Right lobe of liver (tissue), 6 donors: ENCODE results near the gene LMF2. TPM values are rescaled to one million over a fixed set of nuclear protein-coding genes. Genes with fewer than 3 reads are reported as not detected.

Experiments
- ATAC-seq, 4 donors: fragments of 200-7000 bp; cut with Tn5 transposase; one replicate each; pipeline ENCODE4 v1.9.1; 2020; ENCODE audit warnings: mild to moderate bottlenecking in 4 of 4, moderate library complexity in 4 of 4
- DNase-seq, 3 donors: peaks; one replicate each; pipeline ENCODE4 v3.0.0-alpha.2; 2020
- H3K27ac ChIP-seq, 3 donors: fragments of 200-600 bp; one replicate each; pipeline ENCODE4 v1.8.0; 2022
- H3K27me3 ChIP-seq, 2 donors: fragments of 200-600 bp; one replicate each; pipeline ENCODE4 v1.8.0; 2022
- H3K36me3 ChIP-seq, 4 donors: fragments of 200-600 bp; sonication (generic) in 1 of 4; one replicate each; pipeline versions ENCODE4 v1.5.1 to v1.8.0; 2017 to 2022; ENCODE audit warnings: control low read depth in 1 of 4
- H3K4me1 ChIP-seq, 4 donors: fragments of 200-600 bp; sonication (generic) in 1 of 4; one replicate each; pipeline versions ENCODE4 v1.5.1 to v1.8.0; 2017 to 2022; ENCODE audit warnings: control low read depth in 1 of 4
- H3K4me3 ChIP-seq, 3 donors: fragments of 200-600 bp; one replicate each; pipeline ENCODE4 v1.8.0; 2022
- H3K9me3 ChIP-seq, 4 donors: fragments of 200-600 bp; sonication (generic) in 1 of 4; one replicate each; pipeline versions ENCODE4 v1.5.1 to v1.8.0; 2017 to 2022; ENCODE audit warnings: control low read depth in 1 of 4
- POLR2A ChIP-seq: fragments of 450-650 bp; IDR thresholded peaks from one replicate; pipeline ENCODE4 v1.6.1; 2017; ENCODE audit warnings: antibody characterized with exemption, mild to moderate bottlenecking
- WGBS: methylation state at CpG from one replicate; pipeline ENCODE4 v1.1.6; 2018; ENCODE audit warnings: low coverage, low lambda C conversion rate; ENCODE audit not compliant: insufficient coverage; ENCODE audit errors: missing lambda C conversion rate; 5-methylcytosine and 5-hydroxymethylcytosine counted together
- intact Hi-C, 2 donors: fragments of 100-400 bp; cut with DNase I; formaldehyde crosslinking; loops; one replicate each; pipeline versions ENCODE4 v1.11.2 to v1.14.1; 2022
- total RNA-seq, 6 experiments: library from RNA; depleted of rRNA in 2 of 6; stranded (reverse); fragments of >200 nt in 2 of 6; fragmentation: NEBNext Ultra II Directional in 3 of 6; extraction: Animal tissue kit (Norgen Biotek cat#: 25700) in 3 of 6; gene quantifications; one replicate each; pipeline versions ENCODE4 v1.1.0 to v1.2.4, GENCODE V29; 2016 to 2023
- TF ChIP-seq, protein P1 (sequence below), 4 donors: fragments of 200-600 bp in 3 of 4; fragments of 450-650 bp in 1 of 4; IDR thresholded peaks; one replicate each; pipeline versions ENCODE4 v1.5.1 to v1.8.0; 2016 to 2022; ENCODE audit warnings: antibody characterized with exemption in 4 of 4, mild to moderate bottlenecking in 2 of 4
- donor health status: DM: no; HTN: yes; CAD: no.
- donor health status: DM: no; HTN: no; CAD: no.
- donor health status: DM: no; HTN: no; CAD: no.
- donor health status: DM: no; HTN: yes; CAD: no.
- donor health status: DM: no; HTN: yes; CAD: no.

The LMF2 gene
- total RNA-seq, 6 experiments from 2014 or later: 33.2 to 47.6 (median 41.7) TPM

DNA sequence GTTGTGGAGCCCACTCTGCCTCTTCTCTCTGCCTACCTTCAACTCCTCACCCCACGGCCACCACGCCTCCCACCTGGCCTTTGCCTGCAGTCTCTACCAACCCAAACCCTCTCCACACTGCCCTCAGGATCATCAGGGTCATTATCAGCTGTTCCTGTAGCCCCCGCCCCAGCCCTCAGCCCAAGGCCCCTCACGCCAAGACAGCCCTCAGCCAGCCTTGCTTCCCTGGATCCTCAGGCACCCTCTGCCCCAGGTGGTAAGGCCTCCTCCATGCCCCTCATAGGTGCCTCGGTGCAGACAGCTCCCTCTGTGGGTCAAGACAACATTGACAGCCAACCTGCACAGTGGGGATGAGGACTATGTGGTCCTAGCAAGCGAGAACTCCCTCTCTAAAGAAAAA is 34.4 kb downstream of the LMF2 start:
- H3K27ac ChIP-seq: no peak overlapping the region
- TF ChIP-seq POLR2A: no peak
- TF ChIP-seq, protein P1, sequence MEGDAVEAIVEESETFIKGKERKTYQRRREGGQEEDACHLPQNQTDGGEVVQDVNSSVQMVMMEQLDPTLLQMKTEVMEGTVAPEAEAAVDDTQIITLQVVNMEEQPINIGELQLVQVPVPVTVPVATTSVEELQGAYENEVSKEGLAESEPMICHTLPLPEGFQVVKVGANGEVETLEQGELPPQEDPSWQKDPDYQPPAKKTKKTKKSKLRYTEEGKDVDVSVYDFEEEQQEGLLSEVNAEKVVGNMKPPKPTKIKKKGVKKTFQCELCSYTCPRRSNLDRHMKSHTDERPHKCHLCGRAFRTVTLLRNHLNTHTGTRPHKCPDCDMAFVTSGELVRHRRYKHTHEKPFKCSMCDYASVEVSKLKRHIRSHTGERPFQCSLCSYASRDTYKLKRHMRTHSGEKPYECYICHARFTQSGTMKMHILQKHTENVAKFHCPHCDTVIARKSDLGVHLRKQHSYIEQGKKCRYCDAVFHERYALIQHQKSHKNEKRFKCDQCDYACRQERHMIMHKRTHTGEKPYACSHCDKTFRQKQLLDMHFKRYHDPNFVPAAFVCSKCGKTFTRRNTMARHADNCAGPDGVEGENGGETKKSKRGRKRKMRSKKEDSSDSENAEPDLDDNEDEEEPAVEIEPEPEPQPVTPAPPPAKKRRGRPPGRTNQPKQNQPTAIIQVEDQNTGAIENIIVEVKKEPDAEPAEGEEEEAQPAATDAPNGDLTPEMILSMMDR (IDR thresholded peaks at IDR 0.05): peak in 1 of 4 donors; percentile 26
- H3K27me3 ChIP-seq: no peaks in the 10 kb centered on the region
- DNase-seq: no peak
- H3K9me3 ChIP-seq: no peaks in the 10 kb centered on the region
- ATAC-seq: no peak
- intact Hi-C loops: no loop called here
- no peak overlapping the region for H3K4me3 ChIP-seq
- H3K36me3 ChIP-seq: no peaks in the 10 kb centered on the region
- H3K4me1 ChIP-seq: peaks cover 0 to 17% (median 4%) of the 10 kb centered on the region in 4 donors
- 63% methylated on average over 6 of the region's 6 CpGs for WGBS

DNA sequence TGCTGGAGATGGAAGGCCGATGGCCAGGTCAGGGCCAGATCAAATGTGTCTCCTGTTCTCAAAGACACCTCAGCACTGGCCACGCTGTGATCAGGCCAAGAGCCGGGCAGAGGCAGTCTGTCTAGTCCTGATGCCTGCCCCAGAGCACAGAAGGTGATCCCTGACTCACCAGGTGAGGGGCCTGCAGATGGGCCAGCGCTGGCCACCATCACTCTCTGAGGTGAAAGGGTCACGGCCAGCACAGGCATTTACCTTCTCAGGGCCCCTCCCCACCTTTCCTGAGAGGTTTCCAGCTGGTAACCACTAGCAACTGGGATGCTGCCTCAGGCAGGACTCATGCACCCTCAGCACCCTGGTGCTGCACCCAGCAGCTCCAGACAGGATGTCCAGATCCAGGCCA is 35.5 kb downstream of the LMF2 start:
- Histone ChIP-seq H3K36me3 (peaks cover 0 to 11% (median 4%) of the 10 kb centered on the region in 4 donors), H3K27ac (no peak overlapping the region), H3K27me3 (no peaks in the 10 kb centered on the region), H3K9me3 (no peaks in the 10 kb centered on the region), H3K4me1 (peaks cover 0 to 17% (median 4%) of the 10 kb centered on the region in 4 donors), H3K4me3 (no peak overlapping the region)
- DNase-seq: no peak
- WGBS: 60% methylated on average over 2 of the region's 5 CpGs
- no peak for ATAC-seq
- TF ChIP-seq, protein P1 (IDR thresholded peaks at IDR 0.05): no peak
- no peak for TF ChIP-seq POLR2A
- intact Hi-C loops: no loop called here

DNA sequence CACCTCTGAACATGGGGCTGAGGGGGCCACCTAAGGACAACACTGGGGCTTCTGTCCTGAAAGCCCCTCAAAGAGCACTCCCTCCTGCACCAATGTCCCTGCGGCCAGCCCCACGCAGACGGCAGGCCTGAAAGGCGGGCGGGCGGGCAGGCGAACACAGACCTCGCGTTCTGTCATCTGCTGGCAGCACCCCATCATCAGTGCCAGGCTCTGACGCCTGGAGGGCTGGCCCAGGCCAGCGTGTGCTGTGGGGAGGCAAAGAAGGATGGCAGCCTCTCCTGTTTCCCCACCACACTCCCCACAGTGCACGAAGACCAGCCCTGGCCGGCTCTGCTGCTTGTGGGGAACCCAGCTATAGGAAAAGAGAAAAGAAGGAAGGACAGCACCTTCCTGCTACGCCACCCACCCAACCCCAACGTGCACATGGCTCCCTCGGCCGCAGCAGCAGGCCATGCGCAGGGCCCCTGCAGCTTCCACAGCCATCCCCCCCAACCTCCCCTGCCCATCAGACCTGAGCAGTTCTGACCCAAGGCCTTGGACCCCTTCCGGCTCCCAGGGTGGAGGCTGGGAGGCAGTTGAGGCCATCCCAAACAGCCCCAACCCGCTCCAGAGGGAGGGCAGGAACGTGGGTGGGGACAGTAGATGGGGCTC is 36.2 kb downstream of the LMF2 start:
- Histone ChIP-seq H3K9me3 (no peaks in the 10 kb centered on the region), H3K4me3 (no peak overlapping the region), H3K4me1 (peaks cover 0 to 17% (median 4%) of the 10 kb centered on the region in 4 donors), H3K36me3 (peaks cover 0 to 17% (median 7%) of the 10 kb centered on the region in 4 donors), H3K27me3 (no peaks in the 10 kb centered on the region), H3K27ac (no peak overlapping the region)
- 90% methylated on average over 4 of the region's 21 CpGs for WGBS
- no peak for TF ChIP-seq POLR2A
- TF ChIP-seq, protein P1 (IDR thresholded peaks at IDR 0.05): no peak
- DNase-seq: no peak
- ATAC-seq: no peak
- intact Hi-C loops: no loop called here

DNA sequence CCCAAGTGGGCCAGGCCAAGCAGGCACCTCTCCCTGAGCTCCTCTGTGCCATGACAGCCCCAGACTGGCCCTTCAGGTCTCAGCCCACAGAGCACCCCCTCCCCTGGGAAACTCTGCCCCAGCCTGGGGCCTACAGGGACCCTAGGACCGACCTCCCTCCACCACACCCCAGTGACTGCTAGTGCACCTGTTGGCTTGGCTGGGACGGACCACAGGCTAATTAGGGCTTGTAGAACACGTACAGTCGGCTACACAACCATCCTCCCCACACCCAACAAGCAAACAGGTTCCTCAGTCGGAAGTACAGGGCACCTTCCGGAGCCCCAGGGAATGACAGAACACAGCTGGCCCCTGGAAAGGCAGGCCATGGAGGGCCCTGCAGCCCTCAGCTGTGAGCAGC is 37.0 kb downstream of the LMF2 start:
- Histone ChIP-seq H3K9me3 (no peaks in the 10 kb centered on the region), H3K4me3 (no peak overlapping the region), H3K4me1 (peaks cover 0 to 13% (median 4%) of the 10 kb centered on the region in 4 donors), H3K36me3 (peaks cover 0 to 26% (median 13%) of the 10 kb centered on the region in 4 donors), H3K27ac (no peak overlapping the region), H3K27me3 (no peaks in the 10 kb centered on the region)
- 80% methylated on average over 3 of the region's 6 CpGs for WGBS
- DNase-seq: no peak
- ATAC-seq: no peak
- TF ChIP-seq, protein P1 (IDR thresholded peaks at IDR 0.05): no peak
- TF ChIP-seq POLR2A: no peak
- intact Hi-C loops: no loop called here
